Endothelial cell of umbilical vein (primary cell): ENCODE results near the gene KCTD20. TPM values are rescaled to one million over a fixed set of nuclear protein-coding genes. Genes with fewer than 3 reads are reported as not detected.

ENCODE experiments used
- BruUV-seq: library from RNA; stranded (reverse); fragments of 400-500 nt; replicated peaks from 2 replicates; lab custom pipeline; 2021; lab: Mats Ljungman, UMichigan
- CTCF ChIA-PET: fragments of 300-600, 350-600 bp; sonication (Branson Sonifier 250); formaldehyde crosslinking; loops from one replicate; lab custom pipeline; 2021; ENCODE audit warnings: antibody characterized with exemption, inconsistent platforms; lab: Charles Lee
- POLR2A ChIA-PET: fragments of 300-600, 350-600 bp; sonication (Branson Sonifier 250); formaldehyde crosslinking; loops from one replicate; lab custom pipeline; 2021; ENCODE audit warnings: antibody characterized with exemption, inconsistent platforms; lab: Charles Lee
- DNase-seq: peaks from one replicate; pipeline ENCODE4 v3.0.0-alpha.2; 2011; ENCODE audit warnings: low read depth, low spot score
- FAIRE-seq: peaks from 2 replicates; lab custom pipeline; 2011; peaks lifted over from hg19 to GRCh38; lab: Jason Lieb, UNC
- H2AFZ ChIP-seq: 2 replicates; pipeline ENCODE4 v1.6.0; 2012; ENCODE audit warnings: low read depth, low read length, control low read depth, inconsistent platforms
- H3K27ac ChIP-seq: 2 replicates; pipeline ENCODE4 v1.5.1; 2011; ENCODE audit warnings: low read depth, mild to moderate bottlenecking, control low read depth, low read length, moderate library complexity; ENCODE audit not compliant: insufficient read depth
- H3K27me3 ChIP-seq, 2 experiments: 2 replicates each; pipeline versions ENCODE4 v1.6.0 to v1.6.1; 2011; ENCODE audit warnings: low read length in 2 of 2, mixed read lengths in 1 of 2; ENCODE audit not compliant: control insufficient read depth in 2 of 2, insufficient read depth in 2 of 2
- H3K36me3 ChIP-seq, 2 experiments: 2 replicates in 1 of 2; 3 replicates in 1 of 2; pipeline ENCODE4 v1.5.1; 2011; ENCODE audit warnings: low read length in 2 of 2, mild to moderate bottlenecking in 1 of 2, moderate library complexity in 1 of 2; ENCODE audit not compliant: control insufficient read depth in 2 of 2, insufficient read depth in 2 of 2; ENCODE audit errors: extremely low read depth in 1 of 2
- H3K4me1 ChIP-seq: 3 replicates; pipeline ENCODE4 v1.5.1; 2011; ENCODE audit warnings: mild to moderate bottlenecking, low read length; ENCODE audit not compliant: control insufficient read depth, insufficient read depth; ENCODE audit errors: extremely low read depth
- H3K4me2 ChIP-seq: 2 replicates; pipeline ENCODE4 v1.6.1; 2011; ENCODE audit warnings: low read length, control low read depth, mixed read lengths; ENCODE audit not compliant: insufficient read depth
- H3K4me3 ChIP-seq, 3 experiments: fragments of 200-600 bp in 1 of 3; sonication (generic), shearing (Covaris generic) in 1 of 3; replicated peaks in 1 of 3; 2 replicates each; pipeline ENCODE4 v1.5.1; 2011 to 2016; ENCODE audit warnings: control low read depth in 3 of 3, low read length in 3 of 3, mild to moderate bottlenecking in 2 of 3, inconsistent platforms in 1 of 3, low read depth in 1 of 3, moderate library complexity in 1 of 3; ENCODE audit not compliant: insufficient read depth in 1 of 3
- H3K79me2 ChIP-seq: 2 replicates; pipeline ENCODE4 v1.6.0; 2012; ENCODE audit warnings: low read length, inconsistent platforms; ENCODE audit not compliant: control insufficient read depth, insufficient read depth
- H3K9ac ChIP-seq: replicated peaks from 2 replicates; pipeline ENCODE3; 2011; ENCODE audit warnings: low read length, control low read depth; ENCODE audit not compliant: insufficient read depth; ENCODE audit errors: extremely low read depth
- H3K9me1 ChIP-seq: replicated peaks from 3 replicates; pipeline ENCODE4 v1.6.0; 2011; ENCODE audit warnings: mild to moderate bottlenecking, low read length; ENCODE audit not compliant: control insufficient read depth, insufficient read depth; ENCODE audit errors: extremely low read depth
- H3K9me3 ChIP-seq: replicated peaks from 2 replicates; pipeline ENCODE4 v1.5.1; 2012; ENCODE audit warnings: low read length, inconsistent platforms; ENCODE audit not compliant: control insufficient read depth, insufficient read depth
- H4K20me1 ChIP-seq: replicated peaks from 2 replicates; pipeline ENCODE3; 2011; ENCODE audit warnings: mild to moderate bottlenecking, low read length; ENCODE audit not compliant: control insufficient read depth, insufficient read depth; ENCODE audit errors: extremely low read depth
- CTCF ChIP-seq, 2 donors: IDR thresholded peaks; 1 replicate in 1 of 2; 2 replicates in 1 of 2; pipeline ENCODE4 v1.5.1; 2011; ENCODE audit warnings: low read length in 2 of 2, mild to moderate bottlenecking in 2 of 2, moderate library complexity in 2 of 2, control low read depth in 1 of 2, inconsistent platforms in 1 of 2, low read depth in 1 of 2; ENCODE audit not compliant: insufficient read depth in 1 of 2; ENCODE audit errors: extremely low read depth in 1 of 2
- EZH2 ChIP-seq: IDR thresholded peaks from 2 replicates; pipeline ENCODE4 v1.6.1; 2012; ENCODE audit warnings: borderline replicate concordance, low read depth, mild to moderate bottlenecking, moderate library complexity, low read length, inconsistent platforms; ENCODE audit not compliant: severe bottlenecking
- FOS ChIP-seq: IDR thresholded peaks from 2 replicates; pipeline ENCODE4 v1.6.1; 2011; ENCODE audit warnings: mild to moderate bottlenecking, low read length, moderate library complexity, borderline replicate concordance; ENCODE audit not compliant: insufficient read depth
- GATA2 ChIP-seq: IDR thresholded peaks from 2 replicates; pipeline ENCODE4 v1.7.0; 2011; ENCODE audit warnings: low read depth, mild to moderate bottlenecking, moderate library complexity, mixed read lengths, low read length; ENCODE audit not compliant: insufficient read length, insufficient read depth
- JUN ChIP-seq: IDR thresholded peaks from 2 replicates; pipeline ENCODE4 v1.6.1; 2011; ENCODE audit warnings: borderline replicate concordance, low read depth; ENCODE audit not compliant: insufficient read length, insufficient read depth
- MAX ChIP-seq: IDR thresholded peaks from 2 replicates; pipeline ENCODE4 v1.6.1; 2011; ENCODE audit not compliant: insufficient read depth, insufficient read length
- MYC ChIP-seq: IDR thresholded peaks from one replicate; pipeline ENCODE4 v1.6.1; 2011; ENCODE audit warnings: mild to moderate bottlenecking, low read depth, low read length
- POLR2A ChIP-seq: IDR thresholded peaks from 2 replicates; pipeline ENCODE4 v1.6.1; 2012; ENCODE audit warnings: low read depth, mild to moderate bottlenecking, control low read depth, low read length
- POLR2AphosphoS5 ChIP-seq: IDR thresholded peaks from 2 replicates; pipeline ENCODE4 v1.6.1; 2012; ENCODE audit warnings: low read depth, mild to moderate bottlenecking, control low read depth, low read length, moderate library complexity; ENCODE audit not compliant: insufficient read depth
- dilution Hi-C: fragments of 300-500 bp; cut with MboI; formaldehyde crosslinking; loops from one replicate; pipeline ENCODE4 v1.15.0; 2019; ENCODE audit warnings: low sequenced_read_pairs; ENCODE audit not compliant: extremely low pct_ligation_motif_present
- intact Hi-C: fragments of 100-400 bp; cut with micrococcal nuclease; formaldehyde crosslinking; loops from one replicate; pipeline ENCODE4 v1.10.0; 2022
- polyA plus RNA-seq, 4 experiments: library from polyadenylated mRNA; depleted of rRNA in 3 of 4; stranded (reverse) in 3 of 4; unstranded in 1 of 4; fragments of >200 nt; gene quantifications; 2 replicates each; pipeline versions ENCODE4 v1.2.1 to v1.2.3, GENCODE V29; 2011 to 2012; ENCODE audit warnings: missing spikeins in 1 of 4
- total RNA-seq: library from RNA; stranded (reverse); gene quantifications from 2 replicates; pipeline ENCODE4 v1.2.3, GENCODE V29; 2021

The KCTD20 gene
- total and polyA plus RNA-seq, 2 donors (not counting 3 experiments of a cell fraction or from before 2014, with no cell fraction given) = 26.2 to 47.2 TPM

- H3K79me2 ChIP-seq = no peaks in the 10 kb centered on the region
- no peaks in the 10 kb centered on the region for H3K9me1 ChIP-seq
- BruUV-seq = no TSS peak
- FAIRE-seq (no peak), DNase-seq (no peak)
- no peak overlapping the region for H3K9ac ChIP-seq
- no peak for TF ChIP-seq EZH2
- no peak for TF ChIP-seq MYC
- no peak for TF ChIP-seq GATA2
- TF ChIP-seq FOS = no peak
- TF ChIP-seq CTCF (IDR thresholded peaks at IDR 0.05; ENCODE audit: extremely low read depth in 1 of 2, insufficient read depth in 1 of 2, low read depth in 1 of 2, low read length in 2 of 2) = no peak
- TF ChIP-seq JUN = no peak
- no peak for TF ChIP-seq POLR2AphosphoS5
- TF ChIP-seq POLR2A = no peak
- no peak for TF ChIP-seq MAX
- peaks cover 7 to 12% of the 10 kb centered on the region in 2 experiments for H3K36me3 ChIP-seq
- H4K20me1 ChIP-seq = no peaks in the 10 kb centered on the region
- dilution Hi-C loops (no loop called here), intact Hi-C loops (no loop called here)
- CTCF ChIA-PET = no interaction called here
- H3K27me3 ChIP-seq = no peaks in the 10 kb centered on the region
- H3K4me2 ChIP-seq = no peak overlapping the region
- no peaks in the 10 kb centered on the region for H3K9me3 ChIP-seq
- H3K4me3 ChIP-seq = no peak overlapping the region
- H3K27ac ChIP-seq = no peak overlapping the region
- POLR2A ChIA-PET = no interaction called here
- no peak overlapping the region for H2AFZ ChIP-seq
- H3K4me1 ChIP-seq = no peaks in the 10 kb centered on the region
These were observed 58.9 kb downstream of the KCTD20 start for GRCh38 chr6:36501686-36502085.
